Measurements from ENCODE around the gene EIF3L.

- TF ChIP-seq CTCF (IDR thresholded peaks at IDR 0.05; ENCODE audit: borderline replicate concordance, extremely low read depth, low read length, poor library complexity, severe bottlenecking) (no peak), EZH2 (IDR thresholded peaks at IDR 0.05; ENCODE audit: borderline replicate concordance, low read depth, low read length, severe bottlenecking) (no peak)
Measured at GRCh38 chr22:37913233-37913721, 64.1 kb downstream of the EIF3L start.

Data from DND-41 (cell line).